Fibroblast of villous mesenchyme (primary cell): ENCODE data around the gene TLR6. TPM values are rescaled to one million over a fixed set of nuclear protein-coding genes. Genes with fewer than 3 reads are reported as not detected.

Experiments used
- DNase-seq: peaks from one replicate; pipeline ENCODE4 v3.0.0-alpha.2; 2010; ENCODE audit warnings: low read depth
- H3K4me3 ChIP-seq: 2 replicates; pipeline ENCODE4 v1.5.1; 2011; ENCODE audit warnings: low read depth, mild to moderate bottlenecking, low read length
- total RNA-seq: library from RNA; depleted of rRNA; stranded (reverse); fragments of >200 nt; gene quantifications from 2 replicates; pipeline ENCODE4 v1.2.3, GENCODE V29; 2012
- TF ChIP-seq, protein P1 (sequence below): IDR thresholded peaks from 2 replicates; pipeline ENCODE4 v1.5.1; 2012; ENCODE audit warnings: low read depth, mild to moderate bottlenecking, low read length; ENCODE audit not compliant: insufficient read depth

The TLR6 gene
- total RNA-seq, 1 donor, result 3.0 TPM

DNA sequence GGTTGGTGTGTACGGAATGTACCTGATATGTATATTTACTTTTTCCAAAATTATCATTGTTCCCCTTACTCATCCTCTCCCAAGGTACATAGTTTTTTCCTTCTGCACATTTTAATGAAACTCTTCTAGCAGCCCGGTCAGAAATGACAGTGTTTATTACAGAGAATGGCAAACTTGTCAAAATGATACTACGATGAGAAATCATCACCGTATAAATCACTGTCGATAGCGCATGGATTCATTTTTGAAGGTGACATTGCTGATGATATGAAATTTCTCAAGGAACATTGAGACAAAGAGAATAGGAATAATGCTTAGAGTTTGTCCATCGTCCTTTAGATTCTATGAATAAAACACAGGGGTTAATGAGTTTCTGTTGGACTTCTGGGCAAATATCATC, 41.6 kb upstream of the TLR6 start:
- TF ChIP-seq, protein P1, sequence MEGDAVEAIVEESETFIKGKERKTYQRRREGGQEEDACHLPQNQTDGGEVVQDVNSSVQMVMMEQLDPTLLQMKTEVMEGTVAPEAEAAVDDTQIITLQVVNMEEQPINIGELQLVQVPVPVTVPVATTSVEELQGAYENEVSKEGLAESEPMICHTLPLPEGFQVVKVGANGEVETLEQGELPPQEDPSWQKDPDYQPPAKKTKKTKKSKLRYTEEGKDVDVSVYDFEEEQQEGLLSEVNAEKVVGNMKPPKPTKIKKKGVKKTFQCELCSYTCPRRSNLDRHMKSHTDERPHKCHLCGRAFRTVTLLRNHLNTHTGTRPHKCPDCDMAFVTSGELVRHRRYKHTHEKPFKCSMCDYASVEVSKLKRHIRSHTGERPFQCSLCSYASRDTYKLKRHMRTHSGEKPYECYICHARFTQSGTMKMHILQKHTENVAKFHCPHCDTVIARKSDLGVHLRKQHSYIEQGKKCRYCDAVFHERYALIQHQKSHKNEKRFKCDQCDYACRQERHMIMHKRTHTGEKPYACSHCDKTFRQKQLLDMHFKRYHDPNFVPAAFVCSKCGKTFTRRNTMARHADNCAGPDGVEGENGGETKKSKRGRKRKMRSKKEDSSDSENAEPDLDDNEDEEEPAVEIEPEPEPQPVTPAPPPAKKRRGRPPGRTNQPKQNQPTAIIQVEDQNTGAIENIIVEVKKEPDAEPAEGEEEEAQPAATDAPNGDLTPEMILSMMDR, result no peak
- DNase-seq, result no peak
- no peak overlapping the region for H3K4me3 ChIP-seq

DNA sequence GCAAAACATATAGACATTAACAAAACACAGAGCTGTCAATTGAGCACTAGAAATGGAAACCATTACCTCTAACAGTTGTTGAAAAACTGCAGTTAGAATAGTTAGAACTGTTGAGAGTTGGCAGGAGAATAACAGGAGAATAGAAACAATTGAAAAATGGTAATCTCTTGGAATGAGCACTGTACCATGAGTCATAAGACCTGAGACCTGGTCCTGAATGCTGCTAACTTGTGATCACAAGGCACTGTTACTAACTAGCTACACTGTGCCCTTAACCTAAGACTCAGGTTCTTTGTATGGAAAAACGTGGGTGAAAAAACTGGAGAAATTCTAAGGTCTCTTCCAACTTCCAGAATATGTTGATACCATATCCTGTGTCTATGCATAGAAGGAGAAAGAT, 40.3 kb upstream of the TLR6 start:
- no peak for DNase-seq
- TF ChIP-seq, protein P1, result no peak

DNA sequence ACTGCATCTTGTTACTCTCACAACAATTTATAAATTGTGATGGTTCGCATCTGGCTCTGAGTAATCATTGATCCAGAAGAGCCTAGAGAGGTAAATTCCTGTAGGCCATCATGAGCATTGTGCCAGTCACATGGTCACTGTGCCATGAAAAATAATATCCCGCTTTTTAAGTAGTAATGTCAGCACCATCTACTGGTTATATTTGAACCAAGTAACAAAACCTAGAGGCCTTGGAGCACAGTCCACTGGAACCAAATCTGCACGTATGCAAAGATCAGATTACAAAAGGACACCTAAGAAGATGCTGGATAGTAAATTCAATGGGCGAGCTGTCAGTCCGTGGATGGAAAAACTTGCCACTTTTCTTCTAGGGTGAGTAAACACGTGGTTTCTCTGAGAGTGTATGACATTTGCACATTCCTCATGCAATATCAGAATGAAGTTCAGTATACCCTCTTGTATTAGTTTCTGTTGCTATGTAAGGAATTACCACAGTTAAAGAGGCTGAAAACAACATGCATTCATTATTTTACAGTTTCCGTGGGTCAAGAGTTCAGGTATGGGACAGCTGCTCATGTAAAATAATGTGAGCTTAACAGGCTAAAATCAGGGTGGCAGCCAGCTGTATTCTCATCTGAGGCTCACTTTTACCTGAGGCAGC, 37.8 kb upstream of the TLR6 start:
- TF ChIP-seq, protein P1, result no peak

More for the DNA sequence above, 40.3 kb upstream of the TLR6 start:
- H3K4me3 ChIP-seq, result no peak overlapping the region

DNA sequence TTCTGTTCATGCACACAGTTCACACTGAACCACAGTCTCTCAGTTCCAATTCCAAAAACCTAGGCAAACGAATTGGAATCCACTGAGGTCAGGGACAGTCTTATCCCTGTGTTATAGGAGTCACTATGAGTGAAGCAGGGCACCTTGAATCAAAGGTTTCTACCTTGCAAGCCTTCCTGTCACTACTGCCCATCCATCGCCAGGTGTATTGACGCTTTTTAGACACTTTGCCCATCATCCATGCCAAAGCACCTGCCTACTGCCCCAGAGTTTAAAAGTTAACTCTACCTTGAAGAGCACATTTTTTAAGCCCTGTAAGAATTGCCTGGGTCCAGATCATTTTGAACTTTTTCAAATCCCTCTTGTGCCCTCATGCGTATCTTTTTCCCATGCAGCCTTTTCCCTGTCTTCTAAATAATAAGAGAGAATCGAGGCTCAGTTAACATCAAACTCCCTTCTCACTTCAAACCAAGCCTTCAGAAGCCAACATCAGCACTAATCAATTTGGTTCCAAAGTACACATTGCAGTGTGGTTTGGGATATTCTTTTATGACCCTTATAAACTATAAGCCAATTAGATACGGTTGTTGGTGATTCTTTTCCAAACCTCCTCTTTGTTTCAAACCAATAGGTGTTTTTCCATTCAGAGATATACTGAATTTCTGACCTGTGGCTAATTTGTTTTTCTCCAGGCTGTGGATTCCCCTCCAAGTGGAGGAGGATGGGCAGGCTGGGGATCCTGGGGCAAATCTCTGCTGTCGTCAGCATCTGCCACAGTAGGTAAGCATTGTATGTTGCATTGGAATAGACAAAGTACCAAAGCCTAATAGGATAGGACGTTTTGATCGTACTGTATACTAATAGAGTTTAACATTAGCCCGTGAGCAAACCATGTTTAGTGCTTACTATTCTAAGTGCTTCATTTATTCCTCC, 34.7 kb upstream of the TLR6 start:
- DNase-seq, result no peak
- no peak overlapping the region for H3K4me3 ChIP-seq
- TF ChIP-seq, protein P1, result no peak

More for the DNA sequence above, 37.8 kb upstream of the TLR6 start:
- no peak for DNase-seq
- no peak overlapping the region for H3K4me3 ChIP-seq

DNA sequence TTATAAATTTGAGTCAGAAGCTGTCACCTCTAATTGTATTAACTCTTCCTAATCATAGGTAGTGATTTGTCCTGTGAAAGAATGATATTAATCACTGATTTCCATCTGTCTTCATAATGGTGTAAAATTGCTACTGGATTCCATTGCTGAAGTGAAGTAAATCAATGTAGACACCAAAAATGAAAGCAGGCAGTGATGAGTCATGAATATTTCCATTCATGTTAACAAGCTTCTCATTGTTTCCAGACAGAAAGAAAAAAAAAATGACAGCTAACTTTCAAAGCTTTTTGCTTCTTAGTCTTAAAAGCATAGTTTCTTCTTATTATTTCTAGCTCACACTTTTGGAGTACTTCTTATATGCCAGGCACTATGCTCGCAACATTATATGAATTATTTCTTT, 32.5 kb upstream of the TLR6 start:
- no peak overlapping the region for H3K4me3 ChIP-seq
- TF ChIP-seq, protein P1, result no peak
- peak; percentile 79 for DNase-seq

DNA sequence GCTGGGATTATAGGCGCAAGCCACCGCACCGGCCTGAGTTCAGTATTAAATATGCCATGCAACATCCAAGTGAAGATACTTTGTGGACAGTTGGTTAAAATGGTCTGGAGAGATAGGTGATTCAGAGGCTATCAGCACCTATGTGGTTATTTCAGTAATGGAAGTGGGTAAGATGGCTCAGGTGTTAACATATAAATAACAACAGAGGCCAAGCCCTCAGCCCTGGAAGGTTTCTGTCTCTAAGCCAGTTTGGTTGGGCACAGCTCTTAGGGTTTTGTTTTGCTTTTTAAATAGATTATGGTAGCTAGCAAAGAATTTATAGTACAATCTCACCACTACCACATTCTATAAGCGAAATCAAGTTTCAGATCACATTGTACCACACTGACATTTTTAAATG, 27.6 kb upstream of the TLR6 start:
- DNase-seq, result no peak
- no peak overlapping the region for H3K4me3 ChIP-seq
- TF ChIP-seq, protein P1, result no peak
